Head of caudate nucleus (tissue), 42 donors: ENCODE measurements around the gene ERBB4.

Experiments
- DNase-seq, 42 donors: peaks; one replicate each; pipeline versions ENCODE4 v3.0.0 to v3.0.0-alpha.2; 2020 to 2021; ENCODE audit warnings: mixed read lengths in 7 of 42
- intact Hi-C: fragments of 100-400 bp; cut with DNase I; formaldehyde crosslinking; loops from one replicate; pipeline ENCODE4 v1.15.0; 2022

ERBB4 gene

DNA sequence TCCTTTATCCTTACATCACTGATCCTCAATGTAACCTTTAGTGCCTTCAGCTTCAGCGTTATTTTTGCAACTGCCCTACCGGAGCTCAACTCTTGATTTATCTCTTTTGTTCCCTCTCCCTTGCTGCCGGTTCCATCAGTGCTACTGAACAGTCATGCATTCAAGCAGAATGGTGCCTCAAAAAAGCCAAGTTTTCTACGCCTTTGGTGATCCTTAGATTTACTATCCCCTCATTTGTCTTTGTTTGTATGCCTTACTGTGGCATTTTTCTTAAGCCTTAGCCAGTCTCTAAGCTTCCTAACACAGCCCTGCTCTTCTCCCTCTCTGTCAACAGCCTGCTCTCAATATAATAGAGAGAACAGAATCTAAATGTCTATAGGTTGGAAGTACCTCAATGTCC lies 1134.5 kb downstream of the ERBB4 start:
- DNase-seq: no peak
- intact Hi-C loops: no loop called here

DNA sequence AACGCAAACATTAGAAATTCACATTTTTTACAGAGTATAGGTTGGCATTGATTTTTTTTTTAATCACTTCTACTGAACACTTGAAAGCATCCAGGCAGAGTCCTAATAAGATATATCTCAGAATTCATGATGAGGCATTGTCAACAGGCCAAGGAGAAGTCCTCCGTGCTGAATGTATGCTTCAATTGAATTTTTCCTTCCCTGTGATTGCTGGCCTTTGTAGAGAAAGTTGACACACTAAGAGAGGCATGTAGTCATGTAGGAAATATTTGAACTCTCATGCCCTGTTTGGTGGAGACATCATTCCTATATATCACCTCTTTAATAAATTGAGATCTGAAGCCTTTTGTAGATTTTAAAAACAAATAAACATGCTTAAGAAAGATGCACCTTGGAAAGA lies 1137.3 kb downstream of the ERBB4 start:
- no peak for DNase-seq
- intact Hi-C loops: no loop called here

- DNase-seq: no peak
- intact Hi-C loops: no loop called here
These were observed 1140.8 kb downstream of the ERBB4 start for GRCh38 chr2:211397764-211398163.

- peak in 10 of 42 donors; percentile 5 to 55 (median 28) for DNase-seq
- intact Hi-C loops: no loop called here
These were observed 1141.8 kb downstream of the ERBB4 start for GRCh38 chr2:211396815-211397214.

DNA sequence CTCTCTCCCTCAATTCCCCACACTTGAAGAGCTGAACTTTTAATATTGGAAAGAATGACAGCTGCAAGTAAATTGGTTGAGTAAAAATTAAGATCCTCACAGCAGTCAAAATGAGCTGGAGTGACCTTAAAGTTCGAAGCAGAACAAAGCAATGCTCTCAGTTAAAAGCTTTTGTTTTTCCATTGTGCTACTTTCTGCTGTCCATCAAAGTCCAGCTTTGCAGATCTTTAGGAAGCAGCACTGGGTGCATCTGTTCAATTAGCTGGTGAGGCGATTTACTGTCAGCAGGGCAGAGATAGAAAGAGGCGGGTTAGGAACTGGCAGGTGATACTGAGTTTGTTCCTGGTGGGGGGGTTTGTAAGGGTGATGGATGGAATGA lies 1147.4 kb downstream of the ERBB4 start:
- DNase-seq: peak in 5 of 42 donors; percentile 7 to 28 (median 15)
- intact Hi-C loops: no loop called here

GRCh38 chr2:211390536-211391188 lies 1147.9 kb downstream of the ERBB4 start:
- DNase-seq: peak in 22 of 42 donors; percentile 8 to 79 (median 40)
- intact Hi-C loops: no loop called here

- DNase-seq: no peak
- intact Hi-C loops: no loop called here
These were observed 1150.9 kb downstream of the ERBB4 start for GRCh38 chr2:211387734-211388133.

GRCh38 chr2:211380041-211380440 lies 1158.6 kb downstream of the ERBB4 start:
- intact Hi-C loops: no loop called here
- DNase-seq: no peak

GRCh38 chr2:211376410-211376809 lies 1162.2 kb downstream of the ERBB4 start:
- intact Hi-C loops: no loop called here
- no peak for DNase-seq

- no peak for DNase-seq
- intact Hi-C loops: no loop called here
These were observed 1165.4 kb downstream of the ERBB4 start for GRCh38 chr2:211373203-211373602.

DNA sequence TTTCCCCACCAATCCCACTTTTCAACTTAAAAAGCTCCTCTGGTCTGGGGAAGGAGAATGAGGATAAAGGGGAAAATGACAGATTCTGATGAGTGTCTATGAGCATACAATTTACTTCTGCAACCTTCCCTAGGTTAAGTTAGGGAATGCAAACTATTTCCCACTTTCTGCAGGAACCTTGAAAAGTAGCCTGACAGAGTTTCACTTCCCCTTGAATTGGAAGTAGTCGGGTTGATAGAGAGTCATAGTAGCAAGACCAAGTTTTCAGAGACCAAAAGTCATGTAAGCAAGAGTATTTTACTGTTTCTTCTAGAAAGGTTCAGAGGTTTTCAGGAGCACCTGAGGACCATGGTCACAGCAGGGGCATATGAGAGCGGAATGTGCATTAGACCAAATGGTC lies 1167.1 kb downstream of the ERBB4 start:
- no peak for DNase-seq
- intact Hi-C loops: no loop called here

- no peak for DNase-seq
- intact Hi-C loops: no loop called here
These were observed 1170.1 kb downstream of the ERBB4 start for GRCh38 chr2:211368467-211368866.

DNA sequence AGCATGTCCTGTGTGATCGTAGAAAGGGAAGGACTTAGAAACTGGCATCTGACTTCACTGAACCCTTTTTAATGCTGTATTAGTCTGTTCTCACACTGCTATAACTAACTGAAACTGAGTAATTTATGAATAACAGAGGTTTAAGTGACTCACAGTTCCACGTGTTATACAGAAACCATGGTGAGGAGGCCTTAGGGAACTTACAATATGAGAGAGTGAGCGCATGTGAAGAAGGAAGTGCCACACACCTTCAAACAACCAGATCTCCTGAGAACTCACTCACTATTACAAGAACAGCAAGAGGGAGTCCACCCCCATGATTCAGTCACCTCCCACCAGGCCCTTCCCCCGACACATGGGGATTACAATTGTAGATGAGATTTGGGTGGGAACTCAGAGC lies 1170.9 kb downstream of the ERBB4 start:
- DNase-seq: peak in 22 of 42 donors; percentile 7 to 61 (median 26)
- intact Hi-C loops: no loop called here

DNA sequence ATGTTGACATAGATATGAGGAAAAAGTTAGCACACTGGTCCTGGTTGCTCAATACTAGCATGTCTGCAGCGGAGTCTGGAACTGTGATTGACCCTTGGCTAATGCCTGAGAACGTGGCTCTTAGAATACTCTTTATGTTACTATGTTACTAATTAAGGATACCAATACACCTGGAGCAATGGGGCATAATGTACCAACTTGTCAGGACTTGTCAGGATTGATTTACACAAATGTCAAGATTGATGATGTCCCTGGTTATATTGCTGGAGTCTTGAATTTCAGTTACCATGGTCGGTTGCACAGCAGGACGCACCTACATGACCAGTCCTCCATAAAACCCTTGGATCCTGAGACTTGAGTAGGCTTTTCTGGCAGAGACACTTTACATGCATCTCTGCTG lies 1171.3 kb downstream of the ERBB4 start:
- intact Hi-C loops: no loop called here
- no peak for DNase-seq

- intact Hi-C loops: no loop called here
- no peak for DNase-seq
These were observed 1173.7 kb downstream of the ERBB4 start for GRCh38 chr2:211364911-211365310.

GRCh38 chr2:211361383-211361782 lies 1177.2 kb downstream of the ERBB4 start:
- intact Hi-C loops: no loop called here
- DNase-seq: no peak

DNA sequence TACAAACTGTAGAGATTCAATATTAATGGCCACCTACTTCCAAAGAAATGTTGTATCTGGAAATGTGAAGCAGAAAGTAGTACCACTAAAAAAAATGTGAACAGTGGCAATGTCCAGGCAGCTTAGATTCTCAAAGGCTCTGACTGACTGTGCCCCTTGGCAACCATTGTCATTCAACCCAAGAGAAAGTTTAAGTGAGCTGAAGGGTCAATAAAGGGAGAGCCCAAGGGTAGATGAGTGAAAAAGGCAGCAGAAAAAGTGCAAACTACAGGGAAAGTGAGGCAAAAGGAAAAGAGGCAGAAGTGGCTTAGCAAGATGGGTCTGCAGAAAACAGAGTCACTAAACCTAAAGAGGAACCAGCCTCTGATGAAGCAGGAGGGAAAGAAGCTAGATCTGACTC lies 1179.3 kb downstream of the ERBB4 start:
- DNase-seq: no peak
- intact Hi-C loops: no loop called here

DNA sequence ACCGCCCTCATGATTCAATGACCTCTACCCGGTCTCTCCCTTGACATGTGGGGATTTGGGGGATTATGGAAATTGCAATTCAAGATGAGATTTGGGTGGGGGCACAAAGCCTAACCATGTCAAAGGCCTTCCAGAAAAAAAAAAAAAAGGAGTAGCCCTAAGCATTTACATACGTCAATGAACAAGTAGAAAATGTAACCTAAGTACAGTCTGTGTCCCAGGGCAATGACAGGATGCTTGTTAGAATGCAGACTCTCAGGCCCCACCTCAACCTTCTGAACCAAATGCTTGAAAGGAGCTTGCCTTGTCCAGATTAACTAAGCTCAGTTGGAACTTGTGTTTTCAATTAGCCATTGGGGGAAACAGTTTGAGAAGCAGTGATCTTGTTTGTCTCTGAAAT lies 1180.1 kb downstream of the ERBB4 start:
- intact Hi-C loops: no loop called here
- no peak for DNase-seq

DNA sequence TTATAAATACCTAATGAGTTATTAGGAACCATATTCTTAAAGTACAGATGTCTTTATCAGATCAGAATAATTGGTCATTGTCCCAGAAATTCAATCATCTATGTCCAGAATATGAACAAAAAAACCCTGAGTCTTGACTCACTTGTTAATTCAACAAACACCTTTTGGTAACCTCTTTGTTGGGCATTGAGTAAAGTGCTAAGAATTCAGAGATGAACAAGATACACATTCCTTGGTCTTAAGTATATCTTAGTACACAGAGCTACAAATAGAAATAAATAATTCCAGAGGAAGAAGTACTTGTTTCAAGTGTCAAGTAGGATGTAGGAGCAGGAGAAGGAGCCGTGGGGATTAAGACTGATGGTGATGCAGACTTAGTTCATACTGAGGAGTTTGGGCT lies 1184.1 kb downstream of the ERBB4 start:
- intact Hi-C loops: no loop called here
- no peak for DNase-seq

DNA sequence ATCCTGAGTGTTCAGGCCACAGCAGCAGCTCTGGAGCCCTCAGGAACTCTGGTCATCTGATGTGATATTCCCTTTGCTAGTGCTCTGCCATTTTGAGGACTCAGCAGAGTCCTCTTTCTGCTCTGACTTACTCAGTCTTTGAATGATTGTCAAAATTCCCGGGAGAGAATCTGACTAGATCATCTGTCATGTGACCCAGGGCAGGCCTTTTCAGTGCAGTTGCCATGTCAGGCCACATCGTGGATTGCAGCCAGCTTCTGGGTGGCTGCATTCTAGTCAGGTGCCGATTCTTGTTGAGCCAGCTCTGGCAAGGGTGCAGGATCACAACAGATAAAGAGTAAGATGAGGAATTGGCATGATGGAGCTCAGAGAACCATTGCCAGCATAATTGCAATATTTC lies 1186.6 kb downstream of the ERBB4 start:
- intact Hi-C loops: no loop called here
- DNase-seq: peak in 41 of 42 donors; percentile 15 to 85 (median 62)

GRCh38 chr2:211349031-211349430 lies 1189.6 kb downstream of the ERBB4 start:
- intact Hi-C loops: no loop called here
- DNase-seq: peak in 8 of 42 donors; percentile 2 to 60 (median 18)

GRCh38 chr2:211347328-211347727 lies 1191.3 kb downstream of the ERBB4 start:
- intact Hi-C loops: no loop called here

More at GRCh38 chr2:211347328-211347727, 1191.3 kb downstream of the ERBB4 start:
- DNase-seq: no peak
